HG03342 (cell line): ENCODE measurements around the gene EXOC6B.

Experiments used
- ATAC-seq: cut with Tn5 transposase; IDR thresholded peaks from one replicate; pipeline ENCODE4 v1.9.1; 2021; ENCODE audit warnings: mild to moderate bottlenecking, moderate library complexity; ENCODE audit not compliant: unreplicated experiment

EXOC6B gene

DNA sequence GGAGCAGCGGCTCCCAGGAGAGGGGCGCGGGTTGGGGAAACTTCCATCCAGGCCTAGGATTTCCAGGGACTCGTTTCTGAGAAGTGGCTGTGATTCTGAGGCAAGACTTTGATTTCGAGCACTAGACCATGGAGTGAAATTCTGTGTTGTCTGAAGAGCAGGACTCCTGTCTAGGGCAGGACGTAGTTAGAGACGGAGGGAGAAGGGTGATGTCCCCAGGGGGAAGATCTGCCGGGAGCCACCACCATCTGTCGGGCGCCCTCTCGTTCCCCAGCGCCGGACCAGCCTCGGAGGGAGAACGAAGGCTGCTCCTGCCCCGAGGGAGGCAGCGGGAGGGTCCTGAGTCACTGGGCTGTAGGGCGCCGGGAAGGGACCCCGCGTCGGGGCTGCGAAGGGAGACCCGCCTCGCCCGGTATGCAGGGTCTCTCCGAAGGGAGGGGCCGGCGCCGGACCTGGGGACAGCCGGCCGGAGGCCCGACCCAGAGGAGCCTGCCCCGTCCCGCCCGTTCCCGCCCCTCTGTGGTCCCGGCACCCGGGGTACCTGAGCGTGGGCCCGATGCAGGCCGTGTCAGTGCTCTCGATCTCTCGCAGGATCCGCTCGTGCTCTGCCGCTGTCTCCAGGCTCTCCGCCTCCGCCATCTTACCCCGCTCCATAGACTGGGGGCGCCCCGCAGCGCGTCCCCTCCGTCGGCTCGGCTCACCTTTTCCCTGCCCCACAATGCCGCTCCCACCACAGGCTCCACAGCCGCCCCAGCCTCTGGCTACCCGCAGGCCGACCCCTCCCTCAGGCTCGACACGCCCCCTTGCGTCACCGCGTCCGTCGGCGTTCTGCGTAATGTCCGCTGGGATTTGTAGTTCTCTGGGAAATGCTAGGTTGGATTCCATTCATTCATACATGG lies at the start of gene EXOC6B:
TSS of gene EXOC6B (minus strand) at position 777 of the 899 bp plus-strand sequence.
- peak; percentile 88 for ATAC-seq

DNA sequence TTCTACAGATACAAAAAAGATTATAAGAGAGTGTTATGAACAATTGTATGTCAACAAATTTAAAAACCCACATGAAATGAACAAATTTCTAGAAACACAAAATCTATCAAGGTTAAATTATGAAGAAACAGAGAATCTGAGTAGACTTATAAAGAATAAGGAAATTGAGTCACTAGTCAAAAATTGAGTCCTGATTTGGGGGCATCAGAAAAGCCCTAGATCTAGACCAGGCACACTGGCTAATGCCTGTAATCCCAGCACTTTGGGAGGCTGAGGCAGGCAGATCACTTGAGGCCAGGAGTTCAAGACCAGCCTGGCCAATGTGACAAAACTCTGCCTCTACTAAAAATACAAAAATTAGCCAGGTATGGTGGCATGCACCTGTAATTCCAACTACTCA lies 46.0 kb upstream of the EXOC6B start:
- no peak for ATAC-seq

DNA sequence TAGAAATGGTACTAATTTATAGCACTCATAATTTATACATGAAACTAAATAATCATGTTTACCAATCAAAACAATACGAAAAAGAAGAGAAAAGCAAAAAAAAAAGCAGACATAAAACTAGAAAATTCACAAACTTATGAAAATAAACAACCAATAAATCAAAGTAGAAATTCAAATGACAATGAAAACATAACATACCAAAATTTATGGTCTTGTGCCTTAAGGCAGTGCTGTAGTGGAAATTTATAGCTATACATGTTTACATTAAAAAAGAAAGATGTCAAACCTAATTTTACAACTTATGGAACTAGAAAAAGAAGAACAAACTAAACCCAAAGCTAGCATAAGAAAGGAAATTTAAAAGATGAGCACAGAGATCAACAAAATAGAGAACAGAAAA lies 45.2 kb upstream of the EXOC6B start:
- no peak for ATAC-seq

DNA sequence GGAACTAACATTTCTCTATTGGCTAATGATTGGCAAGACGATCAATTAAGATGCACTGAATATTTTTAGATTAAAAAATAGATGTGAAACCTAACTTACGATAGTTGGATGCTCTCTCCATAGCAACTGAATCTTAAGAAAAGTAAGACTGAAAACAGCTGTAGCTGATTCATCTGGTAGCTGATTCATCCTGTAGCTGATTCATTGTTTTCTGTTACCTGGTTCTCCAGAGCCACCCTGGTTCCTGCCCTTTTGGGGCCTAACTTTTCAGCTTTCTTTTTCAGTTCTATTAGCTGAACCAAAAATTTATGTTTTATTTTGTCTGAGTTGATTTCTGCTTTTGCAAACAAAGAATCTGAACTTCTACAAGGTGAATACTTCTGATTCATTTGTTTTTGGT lies 38.7 kb upstream of the EXOC6B start:
- peak; percentile 58 for ATAC-seq

DNA sequence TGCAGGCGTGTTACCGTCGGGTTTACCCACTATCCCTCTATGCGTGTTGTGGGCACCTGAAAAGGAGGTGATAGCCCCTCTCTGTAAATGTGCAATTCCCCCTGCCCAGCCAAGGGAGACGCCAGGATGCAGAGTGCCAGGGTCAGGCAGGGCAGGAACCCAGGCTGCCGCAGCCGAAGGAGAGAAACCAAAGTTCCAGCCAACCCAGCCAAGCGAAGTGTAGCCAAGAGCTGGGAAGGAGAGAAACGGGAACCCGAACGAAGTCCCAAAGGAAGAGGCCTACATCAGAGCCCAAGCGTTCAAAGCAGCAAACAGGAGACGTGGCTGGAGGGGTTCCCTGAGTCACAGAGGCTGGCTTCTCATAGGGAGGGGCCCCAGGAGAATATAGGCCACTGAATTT lies 37.2 kb upstream of the EXOC6B start:
- ATAC-seq: no peak

DNA sequence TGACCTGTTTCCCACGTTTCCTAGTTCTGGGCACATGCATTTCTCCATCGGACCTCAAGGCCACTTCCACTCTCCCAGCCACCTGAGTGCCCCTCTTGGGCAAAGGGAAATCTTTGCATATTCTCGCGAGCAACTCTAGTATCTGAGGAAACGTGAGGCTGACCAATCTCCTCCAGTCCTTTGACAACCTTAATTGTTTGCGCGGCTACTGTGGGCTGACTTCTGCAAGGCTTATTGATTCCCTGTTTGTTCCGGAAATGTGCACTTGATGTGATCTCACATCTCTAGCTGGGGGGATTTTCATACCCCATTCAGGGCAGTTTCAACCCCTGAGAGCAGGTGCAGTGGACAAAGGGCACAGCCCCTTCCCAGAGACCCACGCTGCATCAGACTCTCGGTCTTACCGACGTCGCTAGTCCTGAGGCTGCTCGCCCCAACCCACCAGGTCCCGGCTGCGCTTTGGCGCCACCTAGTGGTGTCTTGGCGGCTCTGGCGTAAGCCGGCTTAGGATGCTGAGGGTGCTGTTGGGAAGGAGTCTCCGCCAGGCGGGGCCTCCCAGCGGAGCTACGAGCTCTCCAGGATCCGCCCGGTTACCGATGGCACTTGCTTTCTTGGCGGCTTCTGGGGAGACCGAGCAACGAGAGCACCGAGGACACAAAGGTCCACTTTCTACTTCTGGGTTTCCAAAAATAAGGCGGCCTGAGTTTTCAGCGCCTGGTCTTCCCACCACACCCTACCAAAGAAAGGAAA lies 36.6 kb upstream of the EXOC6B start:
- ATAC-seq: peak; percentile 88

DNA sequence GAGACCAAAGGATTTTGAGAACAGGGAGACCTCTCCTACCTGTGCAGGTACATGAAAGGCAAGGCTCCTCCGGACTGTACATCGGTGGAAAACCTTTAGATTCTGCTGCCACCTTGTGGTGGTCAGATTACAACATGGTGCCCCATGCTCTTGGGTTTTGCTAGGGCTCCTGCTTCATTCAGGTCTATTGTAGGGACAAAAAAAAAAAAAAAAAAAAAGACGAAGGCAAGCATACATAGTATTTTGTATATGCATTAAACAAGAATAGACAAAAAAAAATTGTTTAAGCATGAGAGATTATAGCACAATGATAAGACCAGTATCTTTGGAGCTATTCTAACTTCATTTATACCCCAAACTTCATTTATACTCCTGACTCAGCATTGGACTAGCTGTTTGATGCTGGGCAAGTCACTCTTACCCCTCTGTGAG lies 34.0 kb upstream of the EXOC6B start:
- peak; percentile 56 for ATAC-seq

DNA sequence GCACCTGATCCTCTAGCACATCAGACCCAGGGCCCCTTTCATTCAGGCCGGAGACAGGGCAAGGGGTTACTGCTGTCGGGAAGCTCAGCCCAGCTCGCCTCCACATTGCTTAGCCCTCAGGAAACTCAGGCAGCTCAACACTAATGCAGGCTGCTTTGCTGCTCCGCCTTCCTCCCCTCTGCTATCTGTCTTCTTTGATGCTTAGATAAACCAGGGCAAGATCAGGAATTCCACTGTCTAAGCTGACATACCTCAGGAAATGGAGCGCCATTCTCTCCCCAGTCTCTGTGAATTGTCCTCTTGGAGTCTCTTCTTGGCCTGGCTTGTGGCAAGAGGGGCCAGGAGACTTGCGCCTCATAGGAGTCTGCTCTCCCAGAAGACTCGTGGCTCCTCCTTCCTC lies 25.5 kb upstream of the EXOC6B start:
- ATAC-seq: no peak

DNA sequence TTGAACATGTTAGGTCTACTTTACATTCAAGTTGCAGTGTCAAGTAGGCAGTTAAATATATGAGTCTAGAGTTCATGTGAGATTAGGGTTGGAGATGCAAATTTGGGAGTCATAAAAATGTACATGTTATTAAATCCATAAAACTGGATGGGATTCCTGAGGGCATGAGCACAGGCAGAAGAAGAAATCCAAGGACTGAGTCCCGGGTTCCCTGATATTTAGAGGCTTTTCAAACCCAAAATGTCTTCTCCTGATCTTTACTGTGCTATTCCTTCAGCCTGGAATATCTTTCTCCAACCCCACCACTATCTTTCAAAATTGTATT lies 23.3 kb upstream of the EXOC6B start:
- ATAC-seq: no peak

DNA sequence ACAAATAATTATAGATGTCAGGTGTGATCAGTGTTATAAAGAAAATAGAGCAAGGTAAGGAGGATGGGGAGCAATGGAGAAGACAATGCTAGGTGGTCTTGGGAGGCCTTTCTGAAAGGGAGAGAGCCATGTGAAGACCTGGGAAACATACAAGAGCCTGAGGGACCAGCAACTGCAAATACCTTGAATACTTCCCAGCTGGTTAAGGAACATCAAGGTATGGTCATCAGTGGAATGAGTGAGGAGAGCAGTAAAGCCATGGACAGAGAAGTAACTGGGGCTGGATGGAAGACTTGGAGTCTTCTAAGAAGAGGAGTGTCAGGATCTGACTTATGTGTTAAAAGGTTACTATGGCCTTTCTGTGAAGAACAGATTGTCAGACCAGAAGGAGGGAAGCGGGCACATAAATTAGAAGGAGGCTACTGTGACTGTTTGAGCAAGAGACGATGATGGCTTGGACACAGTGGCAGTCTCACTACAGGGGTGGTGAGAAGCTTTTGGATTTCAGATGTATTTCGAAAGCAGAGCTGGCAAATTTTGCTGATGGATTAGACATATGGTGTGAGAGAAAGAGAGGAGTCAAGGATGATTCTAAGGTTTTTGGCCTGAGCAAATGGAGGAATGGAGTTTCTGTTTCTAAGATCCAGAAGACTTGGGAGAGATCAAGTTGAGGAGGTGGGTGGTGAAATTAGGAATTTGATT lies 22.8 kb upstream of the EXOC6B start:
- ATAC-seq: no peak

DNA sequence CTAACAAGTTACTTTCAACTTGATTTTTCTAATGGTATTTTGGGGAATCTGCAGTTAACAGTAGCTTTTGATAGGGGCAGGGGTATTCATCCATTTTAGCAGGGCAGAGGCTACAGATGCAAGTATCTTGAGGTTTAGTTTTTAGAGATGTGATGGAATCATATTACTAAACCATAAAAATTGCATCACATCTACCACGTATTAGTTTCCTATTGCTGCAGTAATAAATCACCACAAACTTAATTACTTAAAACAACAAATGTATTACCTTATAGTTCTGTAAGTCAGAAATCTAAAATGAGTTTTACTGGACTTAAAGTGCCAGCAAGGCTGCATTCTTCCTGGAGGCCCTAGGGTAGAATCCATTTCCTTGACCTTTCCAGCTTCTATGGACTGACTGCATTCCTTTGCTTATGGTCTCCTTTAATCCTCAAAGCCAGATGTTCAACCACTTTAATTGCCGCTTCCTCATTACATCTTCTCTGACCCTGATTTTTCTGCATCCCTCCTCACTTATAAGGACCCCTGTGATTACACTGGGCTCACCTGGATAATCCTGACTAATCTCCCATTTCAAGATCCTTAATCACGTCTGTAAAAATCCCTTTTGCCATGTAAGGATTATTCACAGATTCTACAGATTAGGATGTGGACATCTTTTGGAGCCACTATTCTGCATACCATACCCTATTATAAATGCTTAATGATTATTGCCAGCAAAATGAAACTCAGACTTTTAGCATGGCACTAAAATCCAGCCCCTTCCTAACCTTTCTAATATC lies 21.9 kb upstream of the EXOC6B start:
- ATAC-seq: no peak

DNA sequence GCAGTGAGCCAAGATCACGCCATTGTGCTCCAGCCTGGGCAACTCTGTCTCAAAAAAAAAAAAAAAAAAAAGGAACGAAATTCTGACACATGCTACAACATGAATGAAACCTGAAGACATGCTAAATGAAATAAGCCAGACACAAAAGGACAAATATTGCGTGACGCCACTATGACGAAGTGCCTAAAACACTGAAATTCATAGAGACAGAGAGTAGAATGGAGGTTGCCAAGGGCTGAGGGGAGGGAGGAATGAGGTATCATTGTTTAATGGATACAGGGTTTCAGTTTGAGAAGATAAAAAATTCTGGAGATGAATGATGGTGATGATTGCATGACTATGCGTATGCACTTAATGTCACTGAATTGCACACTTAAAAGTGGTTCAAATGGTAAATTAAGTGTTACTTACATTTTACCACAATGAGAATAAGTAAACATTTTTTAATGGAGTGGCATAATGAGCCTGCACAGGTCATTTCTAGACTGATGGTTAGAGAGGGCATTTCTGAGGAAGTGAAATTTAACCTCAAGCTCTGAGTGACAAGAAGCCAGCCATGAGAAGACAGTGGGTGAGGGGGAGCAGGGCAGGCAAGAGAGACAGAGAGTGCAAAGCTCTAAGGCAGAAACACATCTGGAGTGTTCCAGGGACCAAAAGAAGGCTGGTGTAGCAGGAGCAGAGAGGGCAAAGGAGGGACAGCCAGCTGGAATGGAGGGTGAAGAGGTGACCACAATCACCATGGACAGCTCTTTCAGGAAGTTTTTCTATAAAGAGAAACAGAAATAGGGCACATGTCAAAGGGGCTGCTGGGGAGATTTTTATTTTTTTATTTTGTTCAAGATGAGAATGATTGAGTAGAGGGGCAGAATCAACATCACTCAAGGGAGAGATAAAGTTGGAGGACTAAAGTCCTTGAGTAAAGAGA lies 20.6 kb upstream of the EXOC6B start:
- peak; percentile 88 for ATAC-seq

DNA sequence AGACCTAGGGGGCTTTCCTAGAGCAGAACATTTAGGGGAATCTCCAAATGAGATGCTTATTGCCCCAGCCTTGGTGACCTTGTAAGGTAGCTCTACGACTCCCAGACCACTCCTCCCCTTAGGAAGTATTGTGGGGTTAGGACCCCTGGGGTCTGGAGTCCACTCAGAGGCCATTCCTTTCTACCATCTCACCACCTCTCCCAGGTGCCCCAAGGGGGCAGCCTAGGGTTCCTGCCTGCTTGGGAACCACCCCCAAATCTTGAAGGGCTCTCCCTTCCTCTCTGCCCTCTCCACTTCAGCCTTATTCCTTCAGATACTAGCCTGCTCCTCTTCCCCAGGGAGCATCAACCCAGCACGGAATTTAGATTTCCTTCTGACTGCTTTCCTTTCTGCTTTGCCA lies 17.5 kb upstream of the EXOC6B start:
- no peak for ATAC-seq

DNA sequence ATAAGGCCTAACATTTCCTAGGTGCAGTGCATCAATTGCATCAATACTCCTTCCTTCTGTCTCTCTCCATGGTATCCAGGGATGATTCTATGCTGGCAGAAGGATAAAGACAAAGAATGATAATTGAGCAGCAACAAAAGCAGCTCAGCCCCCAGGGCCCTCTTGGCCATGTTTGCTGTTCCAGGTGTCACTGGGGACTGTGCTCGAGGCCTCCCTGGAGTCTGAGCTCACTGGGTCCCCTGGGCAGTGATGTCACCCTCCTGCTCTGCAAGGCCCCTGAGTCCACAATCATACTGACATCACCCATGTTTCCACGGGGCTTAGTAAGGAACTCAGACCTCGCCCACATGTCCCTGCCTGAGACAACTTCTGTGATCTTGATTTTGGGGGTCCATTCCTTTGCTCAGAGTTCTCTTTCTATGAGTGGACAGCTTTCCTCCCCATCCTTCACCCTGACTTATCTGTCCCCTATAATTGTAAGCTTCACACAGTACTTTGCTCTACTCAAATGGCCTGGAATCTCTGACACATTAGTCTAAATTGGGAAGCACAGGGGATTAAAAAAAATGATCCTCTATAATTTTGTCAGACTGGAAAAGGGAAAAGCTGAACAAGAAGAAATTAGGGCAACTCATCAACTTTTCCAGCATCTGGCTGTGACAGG lies 15.8 kb upstream of the EXOC6B start:
- no peak for ATAC-seq

DNA sequence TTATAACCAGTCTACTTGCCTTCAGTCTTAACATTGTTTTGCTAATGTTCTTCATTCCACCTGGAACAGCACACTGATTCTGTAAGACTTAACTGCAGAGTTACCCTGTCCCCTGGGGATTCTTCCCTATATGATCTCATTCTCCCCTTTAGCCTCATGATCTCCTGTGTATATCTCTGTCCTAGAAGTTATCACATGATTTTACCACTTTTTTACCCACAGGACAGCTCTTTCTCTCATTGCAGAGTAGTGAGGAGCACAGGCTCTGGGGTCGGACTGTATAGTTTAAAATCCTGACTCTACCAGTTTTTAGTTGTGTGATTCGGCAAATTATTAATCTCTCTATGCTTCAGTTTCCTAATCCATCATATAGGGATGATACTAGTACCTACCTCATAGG lies 14.2 kb upstream of the EXOC6B start:
- no peak for ATAC-seq

DNA sequence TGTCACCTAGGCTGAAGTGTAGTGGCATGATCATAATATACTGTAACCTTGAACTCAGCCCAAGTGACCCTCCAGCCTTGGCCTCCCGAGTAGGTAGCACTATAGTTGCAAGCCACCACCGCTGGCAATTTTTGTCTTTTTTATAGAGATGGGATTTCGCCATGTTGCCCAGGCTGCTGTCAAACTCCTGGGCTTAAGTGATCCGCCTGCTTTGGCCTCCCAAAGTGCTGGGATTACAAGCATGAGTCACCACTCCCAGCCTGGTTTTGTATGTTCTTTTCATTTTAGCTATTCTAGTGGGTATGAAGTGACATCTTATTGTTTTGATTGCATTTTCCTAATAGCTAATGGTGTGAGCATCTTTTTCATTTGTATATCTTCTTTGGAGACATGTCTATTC lies 11.3 kb upstream of the EXOC6B start:
- ATAC-seq: no peak

DNA sequence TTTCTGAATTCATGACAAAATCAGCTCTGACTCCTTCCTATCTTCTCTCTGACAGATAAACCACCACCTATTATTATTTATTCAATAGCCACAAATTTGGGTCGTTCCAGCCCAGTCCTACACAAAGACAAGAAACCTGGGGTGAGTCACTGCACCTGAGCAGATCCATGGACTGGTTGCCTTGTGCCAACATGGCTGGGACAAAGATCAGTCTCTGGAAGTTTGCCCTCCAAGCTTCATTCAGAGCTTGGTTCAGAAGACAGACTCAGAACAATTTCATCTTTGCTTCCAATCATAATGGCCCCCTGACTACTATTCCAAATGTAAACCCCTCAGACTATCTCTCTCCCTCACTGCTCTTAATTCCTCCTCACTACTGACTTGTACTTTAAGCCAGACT lies 9.6 kb upstream of the EXOC6B start:
- no peak for ATAC-seq

DNA sequence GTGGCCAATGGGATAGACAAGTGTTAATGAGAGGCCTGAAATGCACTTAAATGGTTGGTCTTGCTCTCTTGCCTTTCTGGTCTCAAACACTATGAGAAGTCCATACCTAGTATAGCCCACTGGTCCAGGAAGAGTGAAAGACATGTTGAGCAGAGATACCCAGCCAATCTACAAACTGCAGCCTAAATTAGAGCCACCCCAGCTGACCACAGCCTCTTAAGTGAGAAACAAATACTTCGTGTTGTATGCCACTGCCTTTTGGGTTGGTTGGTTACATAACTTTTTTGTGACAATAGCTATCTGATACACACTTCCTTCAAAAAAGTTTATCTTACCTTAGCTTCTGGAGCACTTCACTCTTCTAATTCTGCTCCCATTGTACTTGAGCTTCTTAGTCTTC lies 8.8 kb upstream of the EXOC6B start:
- no peak for ATAC-seq

DNA sequence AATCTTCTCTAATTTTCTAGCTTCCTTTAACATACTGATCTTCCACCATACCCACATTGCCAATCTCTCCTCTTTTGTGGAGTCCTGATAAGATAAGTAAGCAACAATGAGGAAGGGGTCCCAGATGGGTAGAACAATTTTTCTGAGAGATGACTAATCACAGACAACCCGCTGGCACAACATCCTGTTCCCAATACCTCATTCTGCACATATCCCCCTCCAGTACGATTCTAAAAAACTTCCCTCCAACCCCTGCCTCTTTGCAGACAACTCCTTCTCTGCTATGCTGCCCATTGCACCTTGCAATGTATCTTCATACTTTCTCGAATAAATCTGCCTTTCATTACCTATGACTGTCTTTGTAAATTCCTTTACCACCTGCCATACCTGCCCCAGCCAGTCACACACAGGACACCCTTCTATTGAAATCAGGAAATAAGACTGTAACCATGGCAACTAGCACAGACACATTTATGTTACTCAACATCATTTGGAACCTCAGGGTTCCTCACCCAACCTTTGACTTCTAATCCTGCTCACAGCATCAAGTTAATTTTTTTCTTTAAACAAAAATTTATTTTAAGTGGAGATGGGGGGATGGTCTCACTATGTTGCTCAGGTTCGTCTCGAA lies 7.4 kb upstream of the EXOC6B start:
- peak; percentile 59 for ATAC-seq
